ENCODE measurements around the gene GRM4. TPM values are rescaled to one million over a fixed set of nuclear protein-coding genes. Genes with fewer than 3 reads are reported as not detected.

Gene GRM4
- total RNA-seq, 1 donor from 2014 or later, result not detected

DNA sequence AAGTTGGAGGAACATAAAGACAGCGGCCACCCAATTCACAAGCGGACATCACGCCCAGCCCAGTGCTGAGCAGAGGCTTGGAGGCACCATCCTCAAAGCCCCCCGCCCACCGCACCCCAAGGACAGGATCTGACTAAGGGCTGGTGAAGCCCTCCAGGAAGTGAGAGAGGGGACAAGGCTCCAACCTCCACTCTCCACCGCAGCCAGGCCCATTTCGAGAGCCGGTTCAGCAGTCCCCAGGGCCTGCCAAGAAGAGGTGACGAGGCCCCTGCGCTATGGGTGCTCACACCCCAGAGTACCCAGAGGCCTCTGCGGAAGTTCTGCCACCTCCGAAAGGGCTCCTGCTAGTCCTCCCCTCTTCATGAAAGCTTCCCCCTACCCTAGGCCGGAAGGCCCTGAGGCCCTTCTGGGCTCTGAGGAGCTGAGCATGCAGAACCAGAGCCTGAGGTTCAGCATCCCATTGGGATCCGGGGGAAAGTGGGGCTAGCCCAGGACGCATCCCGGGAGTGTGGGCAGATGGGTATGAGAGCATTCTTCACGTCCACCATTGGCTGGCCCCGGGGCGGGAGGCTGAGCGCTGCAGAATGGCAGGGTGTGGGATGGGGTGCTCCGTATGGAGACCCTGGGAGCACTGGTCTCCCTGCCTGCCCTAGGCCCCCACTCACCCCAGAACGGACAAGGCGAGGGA, 2.5 kb downstream of the GRM4 start:
- TF ChIP-seq, protein P1, sequence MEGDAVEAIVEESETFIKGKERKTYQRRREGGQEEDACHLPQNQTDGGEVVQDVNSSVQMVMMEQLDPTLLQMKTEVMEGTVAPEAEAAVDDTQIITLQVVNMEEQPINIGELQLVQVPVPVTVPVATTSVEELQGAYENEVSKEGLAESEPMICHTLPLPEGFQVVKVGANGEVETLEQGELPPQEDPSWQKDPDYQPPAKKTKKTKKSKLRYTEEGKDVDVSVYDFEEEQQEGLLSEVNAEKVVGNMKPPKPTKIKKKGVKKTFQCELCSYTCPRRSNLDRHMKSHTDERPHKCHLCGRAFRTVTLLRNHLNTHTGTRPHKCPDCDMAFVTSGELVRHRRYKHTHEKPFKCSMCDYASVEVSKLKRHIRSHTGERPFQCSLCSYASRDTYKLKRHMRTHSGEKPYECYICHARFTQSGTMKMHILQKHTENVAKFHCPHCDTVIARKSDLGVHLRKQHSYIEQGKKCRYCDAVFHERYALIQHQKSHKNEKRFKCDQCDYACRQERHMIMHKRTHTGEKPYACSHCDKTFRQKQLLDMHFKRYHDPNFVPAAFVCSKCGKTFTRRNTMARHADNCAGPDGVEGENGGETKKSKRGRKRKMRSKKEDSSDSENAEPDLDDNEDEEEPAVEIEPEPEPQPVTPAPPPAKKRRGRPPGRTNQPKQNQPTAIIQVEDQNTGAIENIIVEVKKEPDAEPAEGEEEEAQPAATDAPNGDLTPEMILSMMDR (IDR thresholded peaks at IDR 0.05), result no peak
- Histone ChIP-seq H3K27me3 (peaks cover 28% of the 10 kb centered on the region), H3K36me3 (no peaks in the 10 kb centered on the region), H3K27ac (no peak overlapping the region), H3K9me3 (no peaks in the 10 kb centered on the region), H3K4me1 (peaks cover 13 to 22% of the 10 kb centered on the region in 2 donors), H3K4me3 (peak overlapping the region in 1 of 2 donors; percentile 58)
- intact Hi-C loops (cut with DNase I), result no loop called here
- DNase-seq (ENCODE audit: low spot score in 2 of 2), result no peak

- Histone ChIP-seq H3K4me1 (peaks cover 13 to 22% of the 10 kb centered on the region in 2 donors), H3K4me3 (no peak overlapping the region), H3K27ac (no peak overlapping the region), H3K9me3 (no peaks in the 10 kb centered on the region), H3K27me3 (peaks cover 28% of the 10 kb centered on the region), H3K36me3 (no peaks in the 10 kb centered on the region)
- TF ChIP-seq, protein P1 (IDR thresholded peaks at IDR 0.05), result no peak
- DNase-seq (ENCODE audit: low spot score in 2 of 2), result no peak
- intact Hi-C loops (cut with DNase I), result no loop called here
Observed at GRCh38 chr6:34142061-34142998, 3.6 kb downstream of the GRM4 start.

DNA sequence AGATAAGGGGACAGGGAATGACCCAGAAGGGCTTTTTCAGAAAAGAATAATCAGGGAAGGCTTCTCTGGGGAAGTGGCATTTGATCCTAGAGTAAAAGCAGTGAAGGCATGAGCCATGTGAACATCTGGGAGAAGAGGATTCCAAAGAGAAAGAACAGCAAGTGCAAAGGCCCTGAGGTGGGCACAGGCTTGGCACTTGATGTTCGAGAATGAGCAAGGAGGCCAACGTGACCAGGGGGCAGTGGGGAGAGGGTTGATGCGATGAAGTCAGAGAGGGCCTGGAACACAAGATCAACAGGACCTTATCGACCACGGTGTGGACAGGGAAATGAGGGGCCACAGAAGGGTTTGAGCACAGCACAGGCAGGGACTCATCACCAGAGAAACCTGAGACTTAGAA, 5.8 kb downstream of the GRM4 start:
- Histone ChIP-seq H3K27me3 (peaks cover 31% of the 10 kb centered on the region), H3K4me3 (no peak overlapping the region), H3K9me3 (no peaks in the 10 kb centered on the region), H3K4me1 (peaks cover 8 to 16% of the 10 kb centered on the region in 2 donors), H3K27ac (no peak overlapping the region), H3K36me3 (no peaks in the 10 kb centered on the region)
- no peak for DNase-seq (ENCODE audit: low spot score in 2 of 2)
- TF ChIP-seq, protein P1 (IDR thresholded peaks at IDR 0.05), result no peak
- intact Hi-C loops (cut with DNase I), result no loop called here

DNA sequence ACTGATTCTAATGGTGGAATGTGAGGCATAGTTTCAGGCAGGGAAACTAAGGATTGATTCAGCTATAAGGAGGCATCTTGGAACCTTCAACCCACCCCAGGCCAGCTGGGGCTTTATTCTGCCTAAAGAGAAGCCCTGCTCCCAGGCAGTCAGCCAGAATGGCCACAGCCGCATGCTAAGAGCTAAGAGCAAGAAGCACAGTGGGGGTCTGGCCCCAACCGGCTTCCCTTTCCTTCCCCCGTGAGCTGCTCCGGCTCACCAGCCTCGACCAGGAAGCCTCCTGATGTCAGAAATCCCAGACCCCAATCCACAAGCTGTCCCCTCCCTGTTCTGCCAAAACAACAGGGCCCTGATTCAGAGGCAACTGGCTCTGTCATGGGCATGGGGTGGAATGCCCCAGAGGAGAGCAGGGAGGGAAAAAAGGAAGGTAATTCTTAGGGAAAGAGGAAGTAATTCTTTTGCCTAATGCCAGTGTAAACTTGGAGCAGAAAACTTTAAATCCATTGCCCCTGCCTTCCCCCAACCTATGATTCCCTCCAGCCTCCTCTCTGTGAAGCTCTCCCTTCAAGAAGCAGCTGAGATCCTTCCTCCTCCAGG, 6.9 kb downstream of the GRM4 start:
- intact Hi-C loops (cut with DNase I), result no loop called here
- TF ChIP-seq, protein P1 (IDR thresholded peaks at IDR 0.05), result no peak
- H3K27me3 ChIP-seq, result peaks cover 26% of the 10 kb centered on the region

GRCh38 chr6:34138191-34138590, 7.7 kb downstream of the GRM4 start:
- no peak for DNase-seq (ENCODE audit: low spot score in 2 of 2)
- Histone ChIP-seq H3K4me1 (no peaks in the 10 kb centered on the region), H3K27ac (no peak overlapping the region), H3K9me3 (no peaks in the 10 kb centered on the region), H3K27me3 (peaks cover 18% of the 10 kb centered on the region), H3K36me3 (no peaks in the 10 kb centered on the region), H3K4me3 (no peak overlapping the region)
- TF ChIP-seq, protein P1 (IDR thresholded peaks at IDR 0.05), result no peak
- intact Hi-C loops (cut with DNase I), result no loop called here

More for the DNA sequence above, 6.9 kb downstream of the GRM4 start:
- H3K4me3 ChIP-seq, result no peak overlapping the region
- no peaks in the 10 kb centered on the region for H3K9me3 ChIP-seq
- H3K36me3 ChIP-seq, result no peaks in the 10 kb centered on the region
- DNase-seq (ENCODE audit: low spot score in 2 of 2), result no peak
- peaks cover 0 to 6% of the 10 kb centered on the region in 2 donors for H3K4me1 ChIP-seq
- no peak overlapping the region for H3K27ac ChIP-seq
